ENCODE data around the gene RLN1. TPM values are rescaled to one million over a fixed set of nuclear protein-coding genes. Genes with fewer than 3 reads are reported as not detected.

Gene RLN1
- total RNA-seq, 1 donor from 2014 or later = 0.84 TPM

- Mint-ChIP-seq H3K27me3 (ENCODE audit: low read depth) (no peaks in the 10 kb centered on the region), H3K27ac (ENCODE audit: unreplicated experiment) (no peak overlapping the region), H3K4me3 (no peak overlapping the region), H3K36me3 (ENCODE audit: low read depth) (peaks cover 4% of the 10 kb centered on the region), H3K9me3 (no peaks in the 10 kb centered on the region), H3K4me1 (no peaks in the 10 kb centered on the region)
- no peak for TF ChIP-seq CTCF (conservative IDR thresholded peaks at IDR 0.05)
- no peak for DNase-seq (ENCODE audit: low read depth, low spot score)
Measured at GRCh38 chr9:5357431-5358105, 17.9 kb upstream of the RLN1 start.

- Mint-ChIP-seq H3K36me3 (ENCODE audit: low read depth) (peaks cover 4% of the 10 kb centered on the region), H3K4me3 (no peak overlapping the region), H3K4me1 (no peaks in the 10 kb centered on the region), H3K27me3 (ENCODE audit: low read depth) (no peaks in the 10 kb centered on the region), H3K9me3 (no peaks in the 10 kb centered on the region), H3K27ac (ENCODE audit: unreplicated experiment) (no peak overlapping the region)
- TF ChIP-seq CTCF (conservative IDR thresholded peaks at IDR 0.05) = no peak
- no peak for DNase-seq (ENCODE audit: low read depth, low spot score)
Measured at GRCh38 chr9:5355817-5356216, 16.1 kb upstream of the RLN1 start.

- Mint-ChIP-seq H3K4me1 (no peaks in the 10 kb centered on the region), H3K27ac (ENCODE audit: unreplicated experiment) (no peak overlapping the region), H3K27me3 (ENCODE audit: low read depth) (no peaks in the 10 kb centered on the region), H3K4me3 (no peak overlapping the region), H3K9me3 (no peaks in the 10 kb centered on the region), H3K36me3 (ENCODE audit: low read depth) (peaks cover 4% of the 10 kb centered on the region)
- TF ChIP-seq CTCF (conservative IDR thresholded peaks at IDR 0.05) = no peak
- no peak for DNase-seq (ENCODE audit: low read depth, low spot score)
Measured at GRCh38 chr9:5355226-5355625, 15.6 kb upstream of the RLN1 start.

GRCh38 chr9:5354184-5354583 is 14.5 kb upstream of the RLN1 start:
- no peaks in the 10 kb centered on the region for H3K27me3 Mint-ChIP-seq (ENCODE audit: low read depth)
- no peak for TF ChIP-seq CTCF (conservative IDR thresholded peaks at IDR 0.05)
- peaks cover 3% of the 10 kb centered on the region for H3K9me3 Mint-ChIP-seq
- no peaks in the 10 kb centered on the region for H3K4me1 Mint-ChIP-seq
- no peak overlapping the region for H3K27ac Mint-ChIP-seq (ENCODE audit: unreplicated experiment)
- peaks cover 7% of the 10 kb centered on the region for H3K36me3 Mint-ChIP-seq (ENCODE audit: low read depth)
- DNase-seq (ENCODE audit: low read depth, low spot score) = no peak
- H3K4me3 Mint-ChIP-seq = no peak overlapping the region

GRCh38 chr9:5352637-5353248 is 13.1 kb upstream of the RLN1 start:
- H3K27me3 Mint-ChIP-seq (ENCODE audit: low read depth) = no peaks in the 10 kb centered on the region
- peaks cover 7% of the 10 kb centered on the region for H3K36me3 Mint-ChIP-seq (ENCODE audit: low read depth)
- peaks cover 5% of the 10 kb centered on the region for H3K9me3 Mint-ChIP-seq
- H3K27ac Mint-ChIP-seq (ENCODE audit: unreplicated experiment) = no peak overlapping the region
- no peak for TF ChIP-seq CTCF (conservative IDR thresholded peaks at IDR 0.05)
- H3K4me1 Mint-ChIP-seq = no peaks in the 10 kb centered on the region
- DNase-seq (ENCODE audit: low read depth, low spot score) = no peak
- no peak overlapping the region for H3K4me3 Mint-ChIP-seq

All from neural crest cell (in vitro differentiated cells).